H9 (cell line): ENCODE measurements around the gene BCAS3. TPM values are rescaled to one million over a fixed set of nuclear protein-coding genes. Genes with fewer than 3 reads are reported as not detected.
A peak's percentile ranks its signal among the peaks of the same experiment; 100 is the strongest.

Source experiments
- DNase-seq: peaks from one replicate; pipeline ENCODE4 v3.0.0-alpha.2; 2017
- H2AFZ ChIP-seq: one replicate; pipeline ENCODE4 v1.6.1; 2013; ENCODE audit warnings: mild to moderate bottlenecking, low read length, control low read depth, moderate library complexity
- H2AK5ac ChIP-seq: 2 replicates; pipeline ENCODE4 v1.6.1; 2013; ENCODE audit warnings: low read length, control low read depth, mixed read lengths; ENCODE audit not compliant: insufficient read length
- H2BK120ac ChIP-seq: one replicate; pipeline ENCODE4 v1.6.1; 2013; ENCODE audit warnings: low read depth, mild to moderate bottlenecking, low read length, control low read depth, inconsistent platforms; ENCODE audit not compliant: poor library complexity, severe bottlenecking
- H2BK12ac ChIP-seq: 2 replicates; pipeline ENCODE4 v1.6.1; 2013; ENCODE audit warnings: low read length, control low read depth, mixed read lengths, low read depth; ENCODE audit not compliant: insufficient read length
- H2BK15ac ChIP-seq: 2 replicates; pipeline ENCODE4 v1.6.1; 2013; ENCODE audit warnings: low read depth, low read length, control low read depth
- H2BK20ac ChIP-seq: one replicate; pipeline ENCODE4 v1.6.1; 2013; ENCODE audit warnings: low read depth, mild to moderate bottlenecking, low read length, control low read depth, inconsistent platforms; ENCODE audit not compliant: poor library complexity, severe bottlenecking
- H2BK5ac ChIP-seq: 2 replicates; pipeline ENCODE4 v1.6.1; 2013; ENCODE audit warnings: low read length, control low read depth, mixed read lengths; ENCODE audit not compliant: insufficient read length
- H3K14ac ChIP-seq: 2 replicates; pipeline ENCODE4 v1.6.1; 2013; ENCODE audit warnings: low read length, control low read depth; ENCODE audit not compliant: insufficient read depth
- H3K18ac ChIP-seq: 2 replicates; pipeline ENCODE4 v1.6.1; 2013; ENCODE audit warnings: low read depth, mild to moderate bottlenecking, mixed read lengths, low read length, control low read depth; ENCODE audit not compliant: insufficient read length
- H3K23ac ChIP-seq: 2 replicates; pipeline ENCODE4 v1.6.1; 2013; ENCODE audit warnings: low read length, control low read depth, mixed read lengths, low read depth; ENCODE audit not compliant: insufficient read length
- H3K23me2 ChIP-seq: 2 replicates; pipeline ENCODE4 v1.6.1; 2013; ENCODE audit warnings: low read depth, mild to moderate bottlenecking, mixed read lengths, low read length, control low read depth; ENCODE audit not compliant: insufficient read length, poor library complexity, severe bottlenecking
- H3K27ac ChIP-seq: 2 replicates; pipeline ENCODE4 v1.5.1; 2013; ENCODE audit warnings: low read length, control low read depth, mixed read lengths, low read depth; ENCODE audit not compliant: insufficient read length
- H3K27me3 ChIP-seq: 2 replicates; pipeline ENCODE4 v1.6.1; 2013; ENCODE audit warnings: low read length, control low read depth, inconsistent platforms; ENCODE audit not compliant: insufficient read depth
- H3K4ac ChIP-seq: 2 replicates; pipeline ENCODE4 v1.6.1; 2013; ENCODE audit warnings: low read depth, mild to moderate bottlenecking, control low read depth, inconsistent platforms, low read length, moderate library complexity
- H3K4me1 ChIP-seq: 2 replicates; pipeline ENCODE4 v1.6.1; 2013; ENCODE audit warnings: low read length, control low read depth, inconsistent platforms; ENCODE audit not compliant: insufficient read depth
- H3K4me2 ChIP-seq: 2 replicates; pipeline ENCODE4 v1.6.1; 2013; ENCODE audit warnings: low read length, control low read depth, mixed read lengths; ENCODE audit not compliant: insufficient read length, insufficient read depth
- H3K56ac ChIP-seq: 2 replicates; pipeline ENCODE4 v1.6.1; 2013; ENCODE audit warnings: low read depth, mild to moderate bottlenecking, mixed read lengths, low read length, control low read depth; ENCODE audit not compliant: insufficient read length
- H3K79me1 ChIP-seq: 2 replicates; pipeline ENCODE4 v1.6.1; 2013; ENCODE audit warnings: low read depth, mild to moderate bottlenecking, moderate library complexity, low read length, control low read depth, inconsistent platforms; ENCODE audit not compliant: insufficient read depth, poor library complexity, severe bottlenecking
- H3K79me2 ChIP-seq: 2 replicates; pipeline ENCODE4 v1.6.1; 2013; ENCODE audit warnings: low read length, control low read depth, inconsistent platforms; ENCODE audit not compliant: insufficient read depth
- H3K9ac ChIP-seq: 2 replicates; pipeline ENCODE4 v1.6.1; 2013; ENCODE audit warnings: low read length, control low read depth, mixed read lengths; ENCODE audit not compliant: insufficient read length; ENCODE audit errors: extremely low read depth
- H3K9me3 ChIP-seq: one replicate; pipeline ENCODE4 v1.6.1; 2013; ENCODE audit warnings: low read depth, low read length, inconsistent platforms; ENCODE audit not compliant: control insufficient read depth
- H3T11ph ChIP-seq: one replicate; pipeline ENCODE4 v1.6.1; 2013; ENCODE audit warnings: mild to moderate bottlenecking, low read length, control low read depth, inconsistent platforms
- H4K20me1 ChIP-seq: one replicate; pipeline ENCODE4 v1.6.1; 2013; ENCODE audit not compliant: control insufficient read depth, insufficient read length, insufficient read depth
- H4K5ac ChIP-seq: 2 replicates; pipeline ENCODE4 v1.6.1; 2013; ENCODE audit warnings: low read depth, mild to moderate bottlenecking, mixed read lengths, low read length, control low read depth; ENCODE audit not compliant: insufficient read length
- H4K8ac ChIP-seq: replicated peaks from 2 replicates; pipeline ENCODE4 v1.6.1; 2013; ENCODE audit warnings: low read length, control low read depth, mixed read lengths, low read depth; ENCODE audit not compliant: insufficient read length
- H4K91ac ChIP-seq: 2 replicates; pipeline ENCODE4 v1.6.1; 2013; ENCODE audit warnings: low read depth, mild to moderate bottlenecking, moderate library complexity, mixed read lengths, low read length, control low read depth; ENCODE audit not compliant: insufficient read length
- H3K27ac Mint-ChIP-seq, 3 experiments: 2 replicates in 2 of 3; 3 replicates in 1 of 3; pipeline ENCODE4 v1.8.0; 2020 to 2021; ENCODE audit warnings: mixed read lengths in 3 of 3, mild to moderate bottlenecking in 1 of 3, moderate library complexity in 1 of 3
- H3K27me3 Mint-ChIP-seq: 2 replicates; pipeline ENCODE4 v1.8.0; 2021; ENCODE audit warnings: low read depth, mild to moderate bottlenecking, moderate library complexity, mixed read lengths
- H3K36me3 Mint-ChIP-seq, 3 experiments: 2 replicates in 2 of 3; 3 replicates in 1 of 3; pipeline ENCODE4 v1.8.0; 2020 to 2021; ENCODE audit warnings: low read depth in 3 of 3, mixed read lengths in 3 of 3; ENCODE audit not compliant: insufficient read depth in 1 of 3
- H3K4me1 Mint-ChIP-seq, 2 experiments: 2 replicates each; pipeline ENCODE4 v1.8.0; 2020; ENCODE audit warnings: mixed read lengths in 2 of 2
- H3K4me3 Mint-ChIP-seq, 2 experiments: 2 replicates in 1 of 2; 3 replicates in 1 of 2; pipeline ENCODE4 v1.8.0; 2020 to 2021; ENCODE audit warnings: mild to moderate bottlenecking in 2 of 2, mixed read lengths in 2 of 2, moderate library complexity in 1 of 2
- H3K9me3 Mint-ChIP-seq, 2 experiments: 2 replicates in 1 of 2; 3 replicates in 1 of 2; pipeline ENCODE4 v1.8.0; 2020; ENCODE audit warnings: mild to moderate bottlenecking in 2 of 2, mixed read lengths in 2 of 2, moderate library complexity in 1 of 2
- CTCF ChIP-seq: fragments of 200-600 bp; sonication (generic); conservative IDR thresholded peaks from 3 replicates; pipeline ENCODE4 v1.8.0; 2021; ENCODE audit warnings: antibody characterized with exemption, mild to moderate bottlenecking
- WGBS: extraction: QIAGEN DNeasy Blood & Tissue Kit; methylation state at CpG from one replicate; pipeline ENCODE4 v1.1.7; 2013; ENCODE audit warnings: missing lambda C conversion rate, low lambda C conversion rate, mixed read lengths; ENCODE audit not compliant: insufficient read length; ENCODE audit errors: extremely low coverage; 5-methylcytosine and 5-hydroxymethylcytosine counted together
- total RNA-seq: library from RNA; stranded (reverse); gene quantifications from 2 replicates; pipeline ENCODE4 v1.2.1, GENCODE V29; 2021

The BCAS3 gene
- total RNA-seq, 1 experiment from 2014 or later = 22.4 TPM

GRCh38 chr17:61316633-61317032, 639.0 kb downstream of the BCAS3 start:
- Mint-ChIP-seq H3K27me3 (no peaks in the 10 kb centered on the region), H3K27ac (peak overlapping the region in 1 of 3 experiments; percentile 52; a peak in 1 of 7 replicates)
- DNase-seq = no peak

More at GRCh38 chr17:61316633-61317032, 639.0 kb downstream of the BCAS3 start:
- Mint-ChIP-seq H3K4me1 (peaks cover 7 to 18% of the 10 kb centered on the region in 2 experiments; a peak in 3 of 4 replicates), H3K4me3 (no peak overlapping the region), H3K9me3 (no peaks in the 10 kb centered on the region), H3K36me3 (no peaks in the 10 kb centered on the region)
- Histone ChIP-seq H2BK120ac (no peak overlapping the region), H3K27ac (no peak overlapping the region), H2AK5ac (no peak overlapping the region), H4K5ac (no peak overlapping the region), H3K23ac (no peak overlapping the region), H2BK12ac (no peak overlapping the region), H3K27me3 (no peaks in the 10 kb centered on the region), H2BK20ac (no peak overlapping the region), H2AFZ (no peak overlapping the region), H3K4me2 (no peak overlapping the region), H3K4ac (no peak overlapping the region), H3K4me1 (no peaks in the 10 kb centered on the region), H2BK5ac (no peak overlapping the region), H4K8ac (no peak overlapping the region), H4K20me1 (no peaks in the 10 kb centered on the region), H3K9ac (no peak overlapping the region), H3K14ac (no peak overlapping the region), H3K79me2 (no peaks in the 10 kb centered on the region), H4K91ac (no peak overlapping the region), H3K23me2 (no peaks in the 10 kb centered on the region), H2BK15ac (no peak overlapping the region), H3K18ac (no peak overlapping the region), H3T11ph (no peak overlapping the region), H3K79me1 (no peaks in the 10 kb centered on the region), H3K9me3 (no peaks in the 10 kb centered on the region), H3K56ac (no peak overlapping the region)
- 100% methylated on average over 1 of the region's 6 CpGs for WGBS
- no peak for TF ChIP-seq CTCF
